HG03196 (cell line): Measurements from ENCODE around the gene CAPN5.

ENCODE experiments used
- ATAC-seq: cut with Tn5 transposase; IDR thresholded peaks from one replicate; pipeline ENCODE4 v1.9.1; 2021; ENCODE audit not compliant: unreplicated experiment

Gene CAPN5

DNA sequence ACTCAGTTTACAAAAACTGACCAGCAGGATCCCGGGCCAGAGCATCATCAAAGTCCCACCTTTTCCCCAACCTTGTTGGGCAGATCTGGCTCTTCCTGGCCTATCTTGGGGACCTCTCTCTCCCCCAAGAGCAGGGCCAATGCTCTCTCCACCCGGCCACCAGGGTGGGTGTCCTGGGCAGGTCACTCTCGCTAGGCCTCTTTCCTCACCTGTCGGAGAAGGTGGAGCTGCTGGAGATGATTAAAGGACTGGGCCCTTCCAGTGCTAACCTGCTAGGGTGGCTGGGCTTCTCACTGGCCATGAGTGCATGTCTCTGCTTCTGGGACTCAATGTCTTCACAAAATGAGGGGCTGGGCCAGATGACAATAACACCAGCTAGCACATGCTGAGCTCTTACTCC is 2.9 kb upstream of the CAPN5 start:
- no peak for ATAC-seq

DNA sequence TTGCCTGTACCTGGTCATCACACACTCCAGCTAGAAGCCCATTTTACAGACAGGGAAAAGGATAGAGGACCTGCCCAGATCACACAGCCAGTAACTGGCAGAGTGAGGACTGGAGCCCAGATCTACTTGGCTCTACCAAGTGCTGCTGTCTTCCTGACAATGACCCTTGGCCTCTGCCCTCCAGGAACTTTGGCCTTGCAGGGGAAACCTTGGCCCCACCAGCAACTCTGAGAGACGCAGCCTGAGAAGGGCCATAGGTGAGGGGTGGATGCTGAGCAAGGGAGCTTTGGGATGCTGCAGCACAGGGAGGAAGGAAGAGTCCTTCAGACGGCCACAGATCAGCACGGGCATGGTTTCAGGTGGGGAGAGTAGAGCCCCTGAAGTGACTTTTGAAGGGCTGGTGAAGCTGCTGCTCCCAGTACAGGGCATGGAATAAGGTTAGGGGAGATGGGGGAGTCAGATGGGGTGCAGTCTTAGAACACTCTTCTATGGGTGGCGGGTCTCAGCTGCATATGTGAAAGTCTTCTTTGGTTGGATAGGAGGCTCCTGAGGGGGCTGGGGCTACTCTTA is 2.0 kb upstream of the CAPN5 start:
- ATAC-seq: no peak

DNA sequence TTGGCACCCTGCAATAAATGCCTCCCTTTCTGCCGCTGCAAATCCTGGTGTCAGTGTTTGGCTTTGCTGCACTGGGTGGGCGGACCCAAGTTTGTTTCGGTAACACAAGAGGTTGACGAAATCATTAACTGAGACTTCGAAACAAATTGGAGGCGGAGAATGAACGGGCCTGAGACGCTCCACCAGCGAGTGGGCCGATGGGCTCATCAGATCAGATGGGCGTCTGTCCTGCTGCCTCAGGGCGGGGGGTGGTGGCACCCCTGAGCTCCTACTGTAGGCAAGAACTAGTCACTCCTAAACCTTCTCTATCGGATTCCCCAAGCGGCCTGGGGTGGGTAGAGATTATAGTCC is 918 bp upstream of the CAPN5 start:
- ATAC-seq: no peak

DNA sequence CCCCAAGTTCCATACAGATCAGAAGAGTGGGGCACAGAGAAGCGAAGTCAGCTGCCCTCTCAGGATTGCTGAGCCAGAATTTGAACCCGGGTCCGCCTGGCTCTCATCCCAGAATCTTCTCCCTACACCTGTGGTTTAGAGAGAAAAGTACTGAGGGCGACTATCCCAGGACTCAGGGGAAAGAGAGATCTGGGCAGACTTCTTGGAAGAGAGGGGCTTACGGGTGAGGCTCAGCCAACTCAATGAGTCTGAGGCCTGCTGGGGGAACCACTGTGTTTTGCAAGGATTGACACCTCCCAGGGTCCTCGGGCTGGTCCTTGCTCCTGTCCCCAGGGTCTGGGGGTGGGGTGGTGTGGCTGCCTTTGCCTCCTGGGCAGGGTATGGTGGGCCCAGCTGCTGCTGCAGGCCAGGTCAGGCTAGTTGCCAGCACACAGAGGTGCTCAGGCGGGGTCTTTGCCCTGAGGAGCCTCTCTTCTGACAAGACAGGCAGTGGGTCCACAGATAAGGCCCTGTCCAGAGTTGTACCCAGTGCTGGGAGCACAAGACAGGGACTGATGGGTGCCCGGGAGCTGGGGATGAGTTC is 1.2 kb downstream of the CAPN5 start:
- no peak for ATAC-seq

DNA sequence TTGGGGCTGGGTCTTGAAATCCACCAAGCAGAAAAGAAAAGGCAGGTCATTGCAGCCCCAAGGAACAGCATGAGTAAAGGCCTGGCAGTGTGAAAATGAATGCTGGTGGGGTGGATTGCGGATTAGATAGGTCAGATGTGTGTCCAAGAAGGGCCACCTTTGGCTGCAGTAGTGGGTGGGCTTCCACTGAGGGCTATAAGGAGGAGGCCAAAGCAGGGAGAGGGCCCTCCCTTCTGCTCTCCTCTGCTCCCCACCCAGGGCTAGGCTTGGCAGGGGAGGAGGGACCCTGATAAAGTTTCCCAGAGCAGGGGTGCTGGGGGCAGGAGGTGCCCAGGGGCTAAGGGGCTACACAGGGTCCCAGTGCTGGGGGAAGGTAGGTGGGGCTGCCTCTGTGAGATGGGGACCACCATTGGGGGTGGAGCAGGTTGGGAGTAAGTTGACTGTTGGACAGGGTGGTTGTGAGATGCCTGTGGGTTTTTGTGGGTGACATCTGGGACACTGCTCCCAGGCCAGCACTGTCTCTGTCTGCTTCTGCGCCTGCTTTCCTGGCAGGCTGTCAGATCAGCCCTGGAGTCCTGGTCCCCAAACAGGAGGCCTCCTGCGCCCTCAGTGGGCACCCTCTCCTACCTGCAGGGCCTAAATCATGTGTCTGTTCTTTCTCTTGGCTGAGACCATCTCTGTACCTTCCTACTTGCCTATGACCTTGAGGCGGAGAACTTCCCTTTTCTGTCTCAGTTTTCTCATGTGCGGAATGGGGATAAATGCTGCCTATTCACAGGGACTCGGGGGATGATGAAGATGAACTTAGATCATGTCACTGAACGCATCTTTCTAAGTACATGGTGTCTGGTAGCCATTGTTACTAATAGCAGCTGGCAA is 1.9 kb downstream of the CAPN5 start:
- no peak for ATAC-seq

DNA sequence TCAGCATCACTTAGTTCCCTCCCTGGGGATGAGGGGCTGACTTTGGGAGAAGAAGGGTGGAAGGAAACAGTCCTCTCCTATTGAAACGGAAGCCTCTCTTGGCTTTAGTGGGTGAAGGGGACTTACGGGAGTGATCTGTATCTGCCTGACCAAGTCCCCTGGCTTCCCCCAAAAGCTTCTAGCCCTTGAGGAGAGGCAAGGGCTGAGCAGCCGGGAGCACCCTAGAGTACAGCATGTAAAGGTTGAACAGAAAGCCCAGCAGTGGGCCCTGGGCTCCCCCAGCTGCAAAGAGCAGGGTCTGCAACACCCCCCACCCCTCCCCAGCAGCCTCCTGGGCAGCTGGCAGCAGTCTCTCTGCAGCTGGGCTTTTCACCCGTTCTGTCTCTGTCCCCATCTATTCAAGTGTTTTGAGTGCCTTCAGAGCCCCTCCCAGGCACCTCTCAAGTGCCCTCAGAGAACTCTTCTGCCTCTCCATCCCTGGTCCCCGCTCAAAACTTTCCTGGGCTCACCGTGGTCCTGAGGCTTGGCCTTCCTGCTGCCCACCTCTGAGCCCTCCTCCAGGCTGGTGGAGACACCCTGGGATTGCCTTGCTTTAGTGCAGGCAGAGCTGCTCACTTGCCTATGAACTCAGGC is 2.7 kb downstream of the CAPN5 start:
- no peak for ATAC-seq

DNA sequence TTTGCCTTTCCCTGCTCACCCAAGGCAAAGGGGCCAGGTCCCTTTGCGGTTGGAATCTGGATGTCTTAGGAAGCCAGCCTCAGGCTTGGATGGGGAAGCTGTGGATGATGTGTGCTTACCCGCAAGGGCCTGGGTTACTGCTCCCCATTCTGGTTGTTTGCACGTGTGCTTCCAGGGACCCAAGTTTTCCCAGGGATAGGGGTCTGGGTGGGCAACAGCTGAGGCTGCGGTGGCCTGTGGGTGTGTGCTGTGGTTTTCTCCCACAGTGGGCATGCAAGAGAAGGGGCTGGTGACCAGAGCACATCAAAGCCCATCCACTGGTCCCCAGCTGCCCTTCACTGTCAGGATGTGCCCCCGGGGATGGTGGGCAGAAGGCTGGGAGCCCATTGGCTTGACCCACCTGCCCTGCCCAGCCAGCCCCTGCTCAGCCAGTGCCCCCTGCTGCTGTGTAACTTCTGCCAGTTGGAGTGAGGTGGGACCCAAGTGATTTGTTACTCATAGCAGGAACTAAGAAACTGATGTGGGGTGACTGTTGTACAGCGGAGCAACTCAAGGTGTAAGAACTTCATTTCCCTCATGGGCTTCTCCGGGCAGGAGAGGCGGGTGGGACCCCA is 3.3 kb downstream of the CAPN5 start:
- no peak for ATAC-seq

DNA sequence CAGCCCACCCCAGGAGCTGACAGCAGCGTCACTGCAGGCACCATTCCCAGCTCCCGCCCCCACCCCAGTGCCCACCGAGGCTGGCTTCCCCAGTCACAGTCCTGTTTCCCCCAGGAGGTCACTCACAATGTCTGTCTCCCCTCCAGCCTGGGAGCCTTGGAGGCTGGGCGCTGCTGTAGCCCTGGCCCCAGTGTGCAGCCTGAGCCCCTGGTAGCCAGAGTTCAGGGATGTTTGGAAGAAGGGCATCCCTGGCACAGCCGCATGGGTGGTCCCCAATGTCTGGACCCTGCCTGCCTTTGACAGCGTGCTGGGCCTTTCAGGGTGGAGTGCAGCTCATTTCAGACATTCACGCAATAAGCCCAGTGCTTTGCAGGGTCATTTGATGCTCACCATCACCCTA is 4.3 kb downstream of the CAPN5 start:
- no peak for ATAC-seq

DNA sequence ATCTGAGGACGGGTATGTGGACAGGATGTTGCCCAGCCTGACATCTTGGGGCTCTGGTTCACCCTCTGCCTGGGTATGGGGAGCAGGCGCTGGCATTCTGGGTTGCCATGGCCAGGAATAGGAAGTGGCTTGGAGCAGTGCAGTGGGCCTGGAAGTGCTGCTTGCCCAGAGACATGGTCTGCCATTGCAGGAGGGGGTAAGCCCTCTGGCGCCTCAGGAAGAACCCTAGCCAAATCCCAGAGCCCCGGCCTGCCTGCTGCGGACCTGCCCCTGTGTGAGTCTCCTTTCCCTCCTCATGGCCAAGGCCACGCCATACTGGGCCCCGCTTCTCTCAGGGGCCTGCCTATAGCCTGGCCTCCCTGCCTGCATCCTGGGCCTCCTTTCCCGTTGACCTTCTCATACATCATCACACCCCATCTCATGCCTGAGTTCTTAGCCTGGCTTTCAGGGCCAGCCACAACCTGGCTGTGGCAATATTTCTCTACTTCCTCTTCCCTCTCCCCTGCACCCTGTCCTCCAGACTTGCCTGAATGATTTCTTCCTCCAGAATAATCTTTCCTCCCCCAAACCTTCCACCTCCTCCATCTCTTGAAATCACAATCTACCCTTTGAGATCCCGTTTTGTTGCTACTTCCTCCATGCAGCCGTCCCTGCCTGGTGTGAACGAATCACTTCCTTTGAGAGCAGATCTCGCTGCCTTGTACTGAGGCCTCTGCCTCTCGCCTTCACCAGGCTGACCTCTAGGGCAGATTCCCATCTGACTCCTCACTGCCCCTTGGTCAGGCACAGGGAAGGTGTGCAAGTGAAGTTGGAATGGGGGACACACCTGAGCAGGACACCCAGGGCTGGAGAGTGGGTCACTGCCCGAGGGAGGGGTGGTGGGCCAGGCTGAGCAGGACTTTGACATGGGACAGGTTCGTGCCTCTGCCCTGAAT is 5.2 kb downstream of the CAPN5 start:
- no peak for ATAC-seq

DNA sequence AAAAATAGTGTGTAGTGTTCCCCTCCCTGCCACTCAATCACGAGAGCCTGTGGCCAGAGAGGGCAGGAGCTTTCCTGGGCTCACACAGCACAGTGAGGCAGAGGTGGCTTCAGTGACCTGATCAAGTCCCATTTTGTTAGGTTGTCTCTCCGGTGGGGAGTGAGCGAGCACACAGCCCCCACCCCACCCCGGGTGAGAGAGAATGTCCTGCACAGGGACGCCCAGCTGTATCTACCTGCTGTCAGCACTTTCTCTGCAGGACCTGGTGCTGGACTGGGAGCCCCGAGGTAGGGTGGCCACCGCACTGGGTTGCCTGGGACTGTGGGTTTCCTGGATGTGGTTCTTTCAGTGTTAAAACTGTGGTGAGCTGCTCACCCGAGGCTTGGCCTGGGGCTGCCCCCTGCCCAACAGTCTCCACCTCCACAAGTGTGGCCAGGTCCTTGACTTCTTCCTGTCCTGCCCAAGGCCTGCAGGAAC is 6.1 kb downstream of the CAPN5 start:
- ATAC-seq: no peak

DNA sequence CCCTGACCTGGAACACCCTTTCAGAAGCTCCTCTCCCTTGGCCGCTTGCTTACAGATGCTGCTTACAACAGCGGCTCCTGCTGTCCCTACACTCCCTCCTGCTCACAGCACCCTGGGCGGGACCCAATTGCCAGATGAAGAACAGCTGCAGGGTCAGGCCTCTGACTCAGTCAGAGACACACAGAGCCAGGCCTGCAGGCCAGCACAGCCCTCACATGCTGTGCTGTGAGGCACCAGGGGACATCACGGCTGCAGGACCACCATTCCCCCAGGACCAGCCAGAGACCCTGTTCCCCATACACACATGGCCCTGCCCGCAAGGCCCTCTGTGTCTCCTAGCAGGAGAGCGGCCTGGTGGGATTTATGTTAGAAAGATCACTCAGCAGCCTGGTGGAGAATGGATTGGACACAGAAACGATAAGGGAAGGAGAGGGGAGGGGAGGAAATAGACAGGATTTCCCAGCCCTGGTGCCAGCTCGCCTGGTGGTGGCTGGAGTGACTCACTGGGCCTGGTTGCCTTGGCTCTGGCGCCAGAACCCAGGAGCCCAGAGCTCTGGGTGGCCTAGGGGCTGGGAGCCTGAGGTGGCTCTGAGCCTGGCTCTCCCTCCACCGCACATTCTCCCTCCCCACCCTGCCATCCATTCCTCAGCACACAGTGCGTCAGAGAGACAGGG is 6.7 kb downstream of the CAPN5 start:
- ATAC-seq: no peak

DNA sequence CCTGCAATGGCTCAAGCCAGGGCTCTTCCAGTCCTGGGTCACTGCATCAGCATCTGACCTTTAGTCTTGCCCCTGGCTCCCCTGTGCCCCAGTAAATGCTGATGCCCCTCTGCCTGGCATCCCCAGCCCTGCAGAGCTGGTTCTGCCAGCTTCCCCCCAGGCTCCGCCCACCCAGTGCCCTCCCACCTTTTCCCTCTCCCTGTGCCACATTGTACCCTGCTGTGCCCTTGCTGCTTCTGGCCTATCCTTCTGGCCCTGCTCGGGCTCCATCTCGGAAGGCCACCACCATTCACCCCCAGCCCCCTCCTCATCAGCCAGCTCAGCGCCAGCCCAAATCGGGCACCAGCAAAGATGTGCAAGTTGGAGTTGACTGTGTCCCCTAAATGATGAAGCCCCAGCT is 7.4 kb downstream of the CAPN5 start:
- ATAC-seq: no peak

DNA sequence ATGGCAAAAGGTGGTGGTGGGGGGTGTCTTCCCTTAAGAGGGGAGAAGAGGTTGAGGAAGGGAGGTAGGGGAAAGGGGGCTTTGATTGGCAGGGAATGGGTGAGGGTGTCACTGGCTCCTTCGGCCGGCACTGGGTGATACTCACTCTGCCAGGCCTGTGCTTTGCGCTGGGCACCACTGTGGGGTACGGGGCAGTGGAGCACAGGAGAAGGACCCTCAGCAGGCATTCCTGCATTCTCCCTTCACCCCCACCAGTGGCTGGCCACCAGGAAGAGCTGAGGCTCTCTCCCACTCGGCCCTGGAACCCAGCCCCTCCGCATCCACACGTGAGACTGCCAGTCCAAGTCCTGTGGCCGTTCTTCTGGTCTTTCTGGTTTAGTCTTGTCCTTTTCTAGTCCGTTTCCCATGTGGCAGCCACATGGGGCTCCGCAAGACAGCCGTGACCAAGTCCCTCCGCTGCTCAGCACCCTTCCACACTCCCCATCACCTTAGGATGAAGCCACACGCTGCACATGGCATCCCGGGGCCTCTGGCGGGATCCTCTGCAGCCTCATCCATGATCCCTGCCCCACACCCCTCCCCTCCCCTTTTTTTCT is 8.0 kb downstream of the CAPN5 start:
- no peak for ATAC-seq

DNA sequence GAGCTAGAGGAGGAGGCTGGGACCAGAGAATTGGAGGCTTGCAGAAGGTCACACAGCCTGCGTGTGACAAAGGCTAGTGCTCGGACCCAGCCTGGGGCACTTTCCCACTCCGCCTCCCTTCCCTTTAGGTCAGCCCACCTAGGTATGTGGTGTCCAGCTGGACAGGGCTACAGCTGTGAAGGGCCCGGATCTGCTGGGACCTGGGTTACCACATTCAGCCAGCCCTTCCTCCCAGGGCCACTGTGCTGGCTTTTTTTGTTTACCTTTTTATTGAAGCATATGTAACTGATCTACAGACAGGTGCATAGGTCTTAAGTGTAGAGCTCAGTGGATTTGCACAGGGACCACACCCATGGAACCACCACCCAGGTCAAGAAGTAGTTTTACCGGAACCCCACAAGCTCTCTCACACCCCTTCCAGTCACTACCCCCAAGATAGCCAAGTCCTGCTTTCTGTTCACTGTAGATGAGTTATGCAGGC is 8.7 kb downstream of the CAPN5 start:
- no peak for ATAC-seq

DNA sequence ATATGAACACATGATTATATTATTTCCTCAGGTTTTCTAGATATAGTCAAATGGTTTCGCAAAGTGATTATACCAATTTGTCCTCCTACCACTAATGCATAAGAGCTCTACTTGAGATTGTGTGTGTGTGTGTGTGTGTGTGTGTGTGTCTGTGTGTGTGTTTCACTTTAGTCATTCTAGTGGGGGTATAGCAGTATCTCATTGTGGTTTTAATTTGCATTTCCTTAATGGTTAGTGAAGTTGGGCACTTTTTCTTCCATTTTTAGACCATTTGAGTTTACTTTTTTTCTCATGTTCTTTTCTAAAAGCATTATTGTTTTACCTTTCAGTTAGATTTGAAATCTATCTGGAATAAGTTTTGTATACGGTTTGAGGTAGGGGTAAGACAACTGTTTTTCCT is 12.9 kb downstream of the CAPN5 start:
- no peak for ATAC-seq

DNA sequence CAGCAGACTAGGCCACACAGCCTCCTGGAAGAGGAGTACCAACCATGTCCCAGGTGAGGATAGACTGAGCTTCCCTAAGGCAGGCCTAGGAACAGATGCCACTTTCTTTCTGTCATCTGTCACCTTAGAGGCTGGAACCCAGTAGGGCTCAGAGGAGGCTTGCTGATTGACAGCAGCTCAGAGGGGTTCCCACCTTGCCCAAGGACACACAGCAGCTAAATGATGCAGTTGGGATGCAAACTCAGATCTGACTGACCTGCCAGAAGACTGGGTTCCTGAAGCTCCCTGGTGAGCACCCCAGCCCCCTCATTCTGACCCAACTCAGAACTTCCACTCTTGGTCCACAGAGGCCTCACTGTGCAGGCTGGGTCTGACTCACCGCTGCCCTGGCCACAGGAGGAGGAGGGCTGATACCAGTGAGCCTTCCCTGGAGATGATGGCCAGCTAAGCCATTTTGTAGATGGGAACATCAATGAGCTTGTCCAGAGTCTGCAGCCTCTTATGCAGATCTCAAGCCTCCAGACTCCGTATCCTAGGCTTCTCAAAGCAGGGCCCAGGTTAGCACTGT is 14.0 kb downstream of the CAPN5 start:
- ATAC-seq: no peak

DNA sequence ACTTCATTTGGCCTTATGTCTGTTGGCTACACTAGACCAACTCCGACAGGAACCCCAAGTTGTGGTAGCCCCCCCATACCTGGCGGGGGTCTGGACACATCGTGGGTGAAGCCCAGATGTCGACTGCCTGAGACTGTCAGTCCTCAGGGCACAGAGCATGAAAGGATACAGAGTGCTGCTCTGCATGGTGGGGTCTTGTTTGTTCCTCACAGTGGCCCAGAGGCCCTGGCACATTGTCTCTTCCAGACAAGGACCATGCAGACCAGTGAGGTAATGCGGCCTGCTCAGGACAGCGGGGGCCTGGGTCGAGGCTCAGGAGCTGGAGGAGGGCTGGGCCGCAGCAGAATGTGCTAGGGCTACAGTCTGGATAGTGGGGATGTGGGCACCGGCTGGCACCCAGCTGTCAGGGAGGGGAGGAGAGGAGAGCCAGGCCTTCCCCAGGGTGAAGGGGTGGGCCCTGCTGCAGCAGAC is 14.6 kb downstream of the CAPN5 start:
- ATAC-seq: no peak

DNA sequence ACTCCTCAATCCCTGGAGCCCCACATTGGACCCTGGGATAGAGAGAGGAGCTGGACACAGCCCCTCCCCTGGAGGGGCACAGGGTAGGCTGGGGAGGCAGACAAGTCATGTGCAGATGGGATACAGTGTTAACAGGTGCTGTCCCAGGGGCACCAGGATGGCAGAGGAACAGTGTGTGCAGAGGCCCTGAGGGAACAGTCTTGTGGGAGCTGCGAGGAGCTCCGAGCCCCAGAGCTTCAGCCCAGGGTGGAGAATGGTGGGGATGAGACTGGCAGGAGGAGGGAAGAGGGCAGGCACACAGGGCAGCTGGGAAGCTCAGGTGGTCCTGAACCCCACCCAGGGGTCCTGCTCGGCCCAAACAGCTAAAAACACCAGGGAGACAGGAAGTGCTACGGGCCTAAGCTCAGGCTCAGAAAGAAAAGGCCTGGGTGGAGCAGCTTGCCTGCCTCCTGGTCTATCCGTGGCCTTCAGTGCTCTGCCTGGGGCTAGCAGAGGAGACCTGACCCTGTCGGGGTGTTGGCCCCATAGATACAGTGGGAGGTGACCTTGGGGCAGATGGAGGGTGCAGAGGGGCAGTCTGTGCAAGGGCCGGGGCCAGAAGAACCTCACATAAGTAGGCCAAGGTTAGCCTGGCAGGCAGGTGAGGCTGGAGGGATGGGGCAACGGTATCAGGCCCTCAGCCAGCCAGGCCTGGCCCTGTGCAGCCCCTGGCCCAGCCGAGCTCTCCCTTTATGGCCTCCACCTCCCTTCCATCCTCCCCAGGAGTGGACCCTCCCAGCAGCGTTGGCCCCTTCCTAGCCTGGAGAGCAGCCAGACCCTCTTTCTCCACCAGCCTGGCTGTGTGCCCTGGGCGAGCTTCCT is 15.4 kb downstream of the CAPN5 start:
- ATAC-seq: no peak
